NCI-H1105 (cell line): ENCODE results near the gene SDHC.
A peak's percentile ranks its signal among the peaks of the same experiment; 100 is the strongest.

Source experiments
- DNase-seq: peaks from one replicate; lab custom pipeline; 2025; lab: John Stamatoyannopoulos, UW

Gene SDHC

GRCh38 chr1:161314201-161314981 lies at the start of gene SDHC:
Gene SDHC, plus strand, starts transcription at chr1:161314381. Its CDS starts 25 bp downstream, at chr1:161314406.
- peak; percentile 88 for DNase-seq

GRCh38 chr1:161265305-161265704 lies 48.9 kb upstream of the SDHC start:
- DNase-seq: no peak

GRCh38 chr1:161266202-161266601 lies 48.0 kb upstream of the SDHC start:
- no peak for DNase-seq

- no peak for DNase-seq
These were observed 47.3 kb upstream of the SDHC start for GRCh38 chr1:161266836-161267235.

GRCh38 chr1:161267321-161267720 lies 46.9 kb upstream of the SDHC start:
- no peak for DNase-seq

- DNase-seq: no peak
These were observed 40.8 kb upstream of the SDHC start for GRCh38 chr1:161273402-161273801.

- no peak for DNase-seq
These were observed 39.3 kb upstream of the SDHC start for GRCh38 chr1:161274874-161275273.

GRCh38 chr1:161282991-161283390 lies 31.2 kb upstream of the SDHC start:
- DNase-seq: no peak

- DNase-seq: no peak
These were observed 29.1 kb upstream of the SDHC start for GRCh38 chr1:161285113-161285512.

- no peak for DNase-seq
These were observed 28.7 kb upstream of the SDHC start for GRCh38 chr1:161285521-161285920.

- no peak for DNase-seq
These were observed 26.6 kb upstream of the SDHC start for GRCh38 chr1:161287482-161288054.

- DNase-seq: no peak
These were observed 23.4 kb upstream of the SDHC start for GRCh38 chr1:161290779-161291178.

- DNase-seq: no peak
These were observed 16.8 kb upstream of the SDHC start for GRCh38 chr1:161297415-161297814.

- DNase-seq: no peak
These were observed 16.1 kb upstream of the SDHC start for GRCh38 chr1:161298116-161298515.

- no peak for DNase-seq
These were observed 14.8 kb upstream of the SDHC start for GRCh38 chr1:161299347-161299746.

GRCh38 chr1:161300478-161300877 lies 13.7 kb upstream of the SDHC start:
- no peak for DNase-seq

- DNase-seq: no peak
These were observed 9.0 kb upstream of the SDHC start for GRCh38 chr1:161304927-161305866.

- peak; percentile 80 for DNase-seq
These were observed 8.2 kb upstream of the SDHC start for GRCh38 chr1:161305867-161306519.

- no peak for DNase-seq
These were observed 6.9 kb upstream of the SDHC start for GRCh38 chr1:161307230-161307768.

GRCh38 chr1:161307892-161308638 lies 6.1 kb upstream of the SDHC start:
- DNase-seq: no peak

- no peak for DNase-seq
These were observed 4.3 kb upstream of the SDHC start, which contains the start of gene MPZ for GRCh38 chr1:161309868-161310267. Gene MPZ, minus strand, starts transcription at chr1:161309968. Its CDS starts 63 bp downstream, at chr1:161309905.
